PC-3 (cell line): ENCODE measurements around the gene YAE1.

Experiments used
- CTCF ChIP-seq: fragments of 300-600 bp; sonication (generic); conservative IDR thresholded peaks from 2 replicates; pipeline ENCODE4 v1.5.1; 2017; ENCODE audit warnings: antibody characterized with exemption, low read depth, mild to moderate bottlenecking, low read length
- EZH2 ChIP-seq: fragments of 300-600 bp; sonication (generic); IDR thresholded peaks from one replicate; pipeline ENCODE4 v1.6.1; 2017; ENCODE audit warnings: antibody characterized with exemption, mild to moderate bottlenecking, low read length; ENCODE audit not compliant: unreplicated experiment

GRCh38 chr7:39613577-39613976, 47.4 kb downstream of the YAE1 start:
- TF ChIP-seq CTCF (no peak), EZH2 (no peak)
